NT2/D1 (cell line): ENCODE data around the gene NCBP2L.

Source experiments
- SUZ12 ChIP-seq: IDR thresholded peaks from 2 replicates; pipeline ENCODE4 v1.6.1; 2011; ENCODE audit not compliant: insufficient read length, insufficient read depth; ENCODE audit errors: extremely low read depth
- YY1 ChIP-seq: IDR thresholded peaks from 2 replicates; pipeline ENCODE4 v1.6.1; 2011; ENCODE audit not compliant: insufficient read length, insufficient read depth
- ZNF274 ChIP-seq: IDR thresholded peaks from 2 replicates; pipeline ENCODE4 v1.6.1; 2011; ENCODE audit warnings: mild to moderate bottlenecking, low read depth, low read length

DNA sequence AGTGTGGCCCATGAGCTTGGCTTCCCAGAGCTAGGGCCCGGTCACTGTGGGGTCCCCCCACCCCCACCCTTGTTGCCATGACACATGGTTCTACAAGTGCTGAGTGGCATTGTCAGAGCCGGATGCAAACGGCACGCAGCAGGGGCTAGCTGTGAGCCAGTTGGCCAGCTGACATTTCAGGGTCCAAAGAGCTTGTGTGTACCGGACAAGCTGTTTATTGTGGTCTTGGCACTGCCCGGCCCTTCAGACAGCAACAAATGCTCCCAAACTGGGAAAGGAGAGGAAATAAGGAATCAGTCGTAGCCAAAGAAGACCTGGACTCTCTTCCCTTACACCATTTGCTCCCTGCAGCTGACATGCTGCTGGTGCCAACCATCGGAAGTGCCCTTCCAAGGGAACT, 38.8 kb upstream of the NCBP2L start:
- TF ChIP-seq YY1 = no peak
- TF ChIP-seq ZNF274 = no peak
- no peak for TF ChIP-seq SUZ12
